Omental fat pad (tissue), 4 donors: ENCODE results near the gene HIPK4. TPM values are rescaled to one million over a fixed set of nuclear protein-coding genes. Genes with fewer than 3 reads are reported as not detected.
"Not testable (repeated sequence)": the region's sequence is repeated elsewhere in the genome, so short reads cannot be mapped to it uniquely, and the experiment has no call there.

Source experiments
- ATAC-seq: fragments of 150-250 bp; one replicate; pipeline ENCODE4 v1.9.1; 2016; ENCODE audit warnings: mild to moderate bottlenecking, moderate library complexity; ENCODE audit not compliant: low FRiP score
- DNase-seq: peaks from one replicate; pipeline ENCODE4 v3.0.0-alpha.2; 2019; ENCODE audit warnings: low spot score
- total RNA-seq, 4 donors: library from RNA; depleted of rRNA; stranded (reverse); fragments of >200 nt; gene quantifications; one replicate each; pipeline ENCODE4 v1.1.0, GENCODE V29; 2016
- TF ChIP-seq, protein P1 (sequence below), 3 donors: fragments of 450-650 bp; IDR thresholded peaks; one replicate each; pipeline ENCODE4 v1.5.1; 2016 to 2017; ENCODE audit warnings: antibody characterized with exemption in 3 of 3, mild to moderate bottlenecking in 3 of 3, moderate library complexity in 2 of 3

The HIPK4 gene, protein sequence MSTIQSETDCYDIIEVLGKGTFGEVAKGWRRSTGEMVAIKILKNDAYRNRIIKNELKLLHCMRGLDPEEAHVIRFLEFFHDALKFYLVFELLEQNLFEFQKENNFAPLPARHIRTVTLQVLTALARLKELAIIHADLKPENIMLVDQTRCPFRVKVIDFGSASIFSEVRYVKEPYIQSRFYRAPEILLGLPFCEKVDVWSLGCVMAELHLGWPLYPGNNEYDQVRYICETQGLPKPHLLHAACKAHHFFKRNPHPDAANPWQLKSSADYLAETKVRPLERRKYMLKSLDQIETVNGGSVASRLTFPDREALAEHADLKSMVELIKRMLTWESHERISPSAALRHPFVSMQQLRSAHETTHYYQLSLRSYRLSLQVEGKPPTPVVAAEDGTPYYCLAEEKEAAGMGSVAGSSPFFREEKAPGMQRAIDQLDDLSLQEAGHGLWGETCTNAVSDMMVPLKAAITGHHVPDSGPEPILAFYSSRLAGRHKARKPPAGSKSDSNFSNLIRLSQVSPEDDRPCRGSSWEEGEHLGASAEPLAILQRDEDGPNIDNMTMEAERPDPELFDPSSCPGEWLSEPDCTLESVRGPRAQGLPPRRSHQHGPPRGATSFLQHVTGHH
- 1 to 10 TPM in 1 of 4 donors, under 1 TPM in 1, not detected in 2; 0.24 to 2.2 TPM for total RNA-seq

DNA sequence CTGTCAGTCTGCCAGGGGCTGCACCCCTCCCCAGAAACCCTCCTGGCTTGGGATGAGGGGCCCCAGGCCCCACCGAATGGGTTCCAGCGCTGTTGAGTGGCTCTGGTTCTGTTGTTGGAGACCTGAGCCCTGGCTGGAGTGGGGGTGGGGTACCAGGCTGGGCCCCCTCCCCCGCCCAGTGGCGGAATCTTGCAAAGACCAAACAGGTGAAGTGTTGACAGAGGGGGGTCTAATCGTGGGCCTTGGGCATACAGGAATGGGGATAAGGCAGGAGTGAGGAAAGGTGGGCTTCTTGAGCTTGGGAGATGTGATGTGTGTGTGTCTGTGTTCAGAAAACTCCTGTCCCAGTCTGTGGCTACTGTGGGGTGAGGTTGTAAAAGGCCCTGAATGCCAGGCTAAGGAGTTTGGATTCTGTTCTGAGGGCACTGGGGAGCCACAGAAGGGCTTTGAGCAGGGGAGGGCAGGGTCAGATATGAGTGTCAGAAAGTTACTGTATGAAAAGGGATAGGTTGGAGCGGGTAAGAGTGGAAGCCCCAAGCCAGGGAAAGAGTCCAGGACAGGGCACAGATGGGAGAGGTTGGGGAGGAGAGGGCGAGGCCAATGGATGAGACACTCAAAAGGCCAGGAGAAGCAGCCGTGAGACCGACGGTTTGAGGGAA lies at the start of gene HIPK4:
HIPK4 (minus strand) TSS at position 98 of the 659 bp plus-strand sequence. CDS start 279 bp downstream, outside the sequence.
- no peak for DNase-seq
- TF ChIP-seq, protein P1, sequence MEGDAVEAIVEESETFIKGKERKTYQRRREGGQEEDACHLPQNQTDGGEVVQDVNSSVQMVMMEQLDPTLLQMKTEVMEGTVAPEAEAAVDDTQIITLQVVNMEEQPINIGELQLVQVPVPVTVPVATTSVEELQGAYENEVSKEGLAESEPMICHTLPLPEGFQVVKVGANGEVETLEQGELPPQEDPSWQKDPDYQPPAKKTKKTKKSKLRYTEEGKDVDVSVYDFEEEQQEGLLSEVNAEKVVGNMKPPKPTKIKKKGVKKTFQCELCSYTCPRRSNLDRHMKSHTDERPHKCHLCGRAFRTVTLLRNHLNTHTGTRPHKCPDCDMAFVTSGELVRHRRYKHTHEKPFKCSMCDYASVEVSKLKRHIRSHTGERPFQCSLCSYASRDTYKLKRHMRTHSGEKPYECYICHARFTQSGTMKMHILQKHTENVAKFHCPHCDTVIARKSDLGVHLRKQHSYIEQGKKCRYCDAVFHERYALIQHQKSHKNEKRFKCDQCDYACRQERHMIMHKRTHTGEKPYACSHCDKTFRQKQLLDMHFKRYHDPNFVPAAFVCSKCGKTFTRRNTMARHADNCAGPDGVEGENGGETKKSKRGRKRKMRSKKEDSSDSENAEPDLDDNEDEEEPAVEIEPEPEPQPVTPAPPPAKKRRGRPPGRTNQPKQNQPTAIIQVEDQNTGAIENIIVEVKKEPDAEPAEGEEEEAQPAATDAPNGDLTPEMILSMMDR (IDR thresholded peaks at IDR 0.05) = no peak
- no peak for ATAC-seq

DNA sequence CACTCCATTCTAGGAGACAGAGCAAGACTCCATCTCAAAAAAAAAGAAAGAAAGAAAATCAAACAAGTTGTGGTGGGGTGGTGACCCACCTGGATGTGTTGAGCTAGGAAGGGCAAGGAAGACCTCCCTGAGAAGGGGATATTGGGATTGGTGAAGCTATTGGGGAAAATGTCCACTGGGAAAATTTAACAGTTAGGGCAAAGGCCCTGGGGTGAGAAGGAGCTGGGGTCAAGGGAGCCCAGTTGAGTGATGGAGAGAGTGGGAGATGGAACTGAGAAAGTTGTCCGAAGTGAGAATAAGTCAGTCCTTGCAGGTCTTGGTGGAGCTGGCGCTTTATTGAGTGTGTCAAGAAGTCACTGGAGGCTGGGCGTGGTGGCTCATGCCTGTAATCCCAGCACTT lies 48.3 kb upstream of the HIPK4 start:
- DNase-seq (no peak), ATAC-seq (no peak)
- TF ChIP-seq, protein P1 (IDR thresholded peaks at IDR 0.05) = no peak

DNA sequence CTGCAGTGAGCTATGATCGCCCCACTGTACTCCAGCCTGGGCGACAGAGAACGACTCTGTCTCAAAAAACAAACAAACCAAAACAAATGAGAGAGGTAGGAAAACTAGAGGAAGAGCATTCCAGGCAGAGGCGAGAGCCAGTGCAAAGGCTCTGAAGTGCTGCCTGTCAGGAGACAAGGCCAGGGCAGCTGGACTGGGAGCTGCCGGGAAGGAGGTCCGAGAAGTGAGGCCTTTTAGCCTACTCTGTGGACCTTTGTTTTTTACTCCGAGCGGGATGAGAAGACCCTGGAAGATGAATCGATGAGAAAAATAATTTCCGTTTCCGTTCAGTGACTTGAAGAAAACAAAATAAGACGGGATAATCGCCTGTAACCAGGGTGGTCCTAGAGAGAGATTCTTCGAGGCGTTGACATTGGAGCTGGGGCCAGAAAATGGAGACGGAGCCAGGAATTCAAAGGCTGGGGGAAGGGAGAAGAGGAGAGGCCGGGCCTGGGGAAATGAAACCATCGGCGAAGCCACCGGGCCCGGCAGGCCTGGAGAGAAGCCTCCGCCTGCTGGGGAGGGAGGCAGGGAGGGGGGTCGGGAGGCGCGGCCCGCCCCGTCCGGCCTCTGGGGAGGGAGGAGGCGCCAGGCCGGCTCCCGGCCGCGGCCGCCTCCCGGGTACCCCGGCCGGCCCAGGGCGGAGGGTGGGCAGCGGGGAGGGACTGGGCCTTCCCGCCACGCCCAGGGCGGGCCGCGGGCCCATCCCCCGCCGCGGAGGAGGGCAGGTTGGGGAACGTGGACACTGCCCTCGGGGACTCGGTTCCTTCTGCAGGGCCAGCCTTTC lies 43.6 kb upstream of the HIPK4 start:
- no peak for DNase-seq
- peak; percentile 98 for ATAC-seq
- TF ChIP-seq, protein P1 (IDR thresholded peaks at IDR 0.05) = no peak

DNA sequence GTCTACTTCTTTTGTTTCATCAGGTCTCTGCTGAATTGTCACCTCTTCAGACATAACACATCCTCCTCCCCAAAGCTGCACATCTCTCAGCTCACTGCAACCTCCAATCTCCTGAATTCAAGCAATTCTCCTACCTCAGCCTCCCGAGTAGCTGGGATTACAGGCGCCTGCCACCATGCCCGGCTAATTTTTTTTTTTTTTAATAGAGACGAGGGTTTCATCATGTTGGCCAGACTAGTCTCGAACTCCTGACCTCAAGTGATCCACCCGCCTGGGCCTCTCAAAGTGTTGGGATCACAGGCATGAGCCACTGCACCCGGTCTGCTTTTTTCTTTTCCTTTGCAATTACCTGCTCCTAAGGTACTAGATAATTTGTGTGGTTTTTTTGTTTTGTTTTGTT lies 42.8 kb upstream of the HIPK4 start:
- ATAC-seq, DNase-seq: not testable (repeated sequence)

DNA sequence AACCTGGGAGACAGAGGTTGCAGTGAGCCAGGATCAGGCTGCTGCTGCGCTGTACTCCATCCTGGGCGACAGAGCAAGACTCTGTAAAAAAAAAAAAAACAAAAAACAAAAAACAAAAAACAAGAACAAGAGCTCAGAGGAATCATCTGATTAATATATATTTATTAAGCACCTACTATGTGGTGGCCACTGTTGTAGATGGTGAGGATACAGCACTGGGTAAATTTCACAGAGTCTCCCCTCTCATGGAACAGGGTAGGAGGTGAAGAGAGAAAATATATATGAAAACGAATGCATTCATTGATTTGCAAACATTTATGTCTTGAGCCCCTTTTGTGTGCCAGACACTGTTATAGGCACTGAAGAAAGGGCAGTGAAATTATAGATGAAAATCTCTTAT lies 41.7 kb upstream of the HIPK4 start:
- TF ChIP-seq, protein P1 (IDR thresholded peaks at IDR 0.05) = no peak
- ATAC-seq = no peak

DNA sequence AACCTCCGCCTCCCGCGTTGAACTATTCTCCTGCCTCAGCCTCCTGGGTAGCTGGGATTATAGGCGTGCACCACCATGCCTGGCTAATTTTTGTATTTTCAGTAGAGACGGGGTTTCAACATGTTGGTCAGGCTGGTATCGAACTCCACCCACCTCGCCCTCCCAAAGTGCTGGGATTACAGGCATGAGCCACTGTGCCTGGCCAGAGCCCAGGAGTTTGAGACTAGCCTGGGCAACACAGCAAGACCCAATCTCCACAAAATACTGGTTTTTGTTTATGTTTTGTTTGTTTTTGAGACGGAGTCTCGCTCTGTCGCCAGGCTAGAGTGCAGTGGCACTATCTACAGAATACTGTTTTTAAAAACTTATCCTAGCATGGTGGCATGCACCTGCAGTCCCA lies 40.3 kb upstream of the HIPK4 start:
- ATAC-seq, DNase-seq: not testable (repeated sequence)

More for the DNA sequence above, 41.7 kb upstream of the HIPK4 start:
- DNase-seq = no peak

DNA sequence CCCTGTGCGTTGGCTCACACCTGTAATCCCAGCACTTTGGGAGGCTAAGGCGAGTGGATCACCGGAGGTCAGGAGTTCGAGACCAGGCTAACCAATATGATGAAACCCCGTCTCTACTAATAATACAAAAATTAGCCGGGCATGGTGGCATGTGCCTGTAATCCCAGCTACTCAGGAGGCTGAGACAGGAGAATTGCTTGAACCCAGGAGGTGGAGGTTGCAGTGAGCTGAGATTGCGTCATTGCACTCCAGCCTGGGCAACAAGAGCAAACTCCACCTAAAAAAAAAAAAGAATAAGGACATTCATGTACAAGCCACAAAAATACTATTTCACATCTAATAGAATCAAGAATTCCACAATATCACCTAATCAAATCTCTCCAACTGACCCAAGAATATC lies 38.2 kb upstream of the HIPK4 start:
- DNase-seq = not testable (repeated sequence)

More for the DNA sequence above, 38.2 kb upstream of the HIPK4 start:
- ATAC-seq = not testable (repeated sequence)
